HCT116 (cell line): ENCODE measurements around the gene PREPL. TPM values are rescaled to one million over a fixed set of nuclear protein-coding genes. Genes with fewer than 3 reads are reported as not detected.

Source experiments
- ATAC-seq: fragments of 200-7000 bp; cut with Tn5 transposase; 2 replicates; pipeline ENCODE4 v1.9.1; 2020; ENCODE audit warnings: mild to moderate bottlenecking, moderate library complexity
- BruUV-seq: library from RNA; stranded (reverse); fragments of 400-500 nt; replicated peaks from 2 replicates; lab custom pipeline; 2021; lab: Mats Ljungman, UMichigan
- CTCF ChIA-PET: fragments of 300-600 bp; sonication (Branson Sonifier 250); formaldehyde crosslinking; loops from one replicate; lab custom pipeline; 2021; ENCODE audit warnings: antibody characterized with exemption; lab: Charles Lee
- POLR2A ChIA-PET: fragments of 300-600, 350-600 bp; sonication (Branson Sonifier 250); formaldehyde crosslinking; loops from one replicate; lab custom pipeline; 2021; ENCODE audit warnings: antibody characterized with exemption; lab: Charles Lee
- RAD21 ChIA-PET, 2 experiments: fragments of 300-600 bp; sonication (Branson Sonifier 250); formaldehyde crosslinking; loops; one replicate each; lab custom pipeline; 2023; ENCODE audit warnings: low total read pairs in 2 of 2; ENCODE audit not compliant: uncharacterized antibody in 2 of 2, unreplicated experiment in 2 of 2, low non-redundant PET in 1 of 2; lab: Charles Lee
- DNase-seq: peaks from one replicate; pipeline ENCODE4 v3.0.0-alpha.2; 2010; ENCODE audit warnings: low read depth, low spot score
- H2AFZ ChIP-seq: fragments of 200-600 bp; shearing (Covaris generic), sonication (generic); 2 replicates; pipeline ENCODE4 v1.6.1; 2017; ENCODE audit warnings: low read depth, mixed run types, mixed read lengths, antibody characterized with exemption, low read length; ENCODE audit not compliant: poor library complexity, severe bottlenecking
- H3K27ac ChIP-seq: 2 replicates; pipeline ENCODE4 v1.5.1; 2012; ENCODE audit warnings: low read depth, low read length
- H3K27me3 ChIP-seq: fragments of 200-600 bp; sonication (generic); 2 replicates; pipeline ENCODE4 v1.6.1; 2016; ENCODE audit warnings: mixed run types, low read length, mixed read lengths; ENCODE audit not compliant: insufficient read depth
- H3K36me3 ChIP-seq, 2 experiments: fragments of 200-500 bp in 1 of 2; fragments of 200-600 bp in 1 of 2; sonication (Bioruptor generic) in 1 of 2; sonication (generic) in 1 of 2; 2 replicates each; pipeline versions ENCODE4 v1.5.1 to v1.6.1; 2014 to 2016; ENCODE audit warnings: low read length in 2 of 2, inconsistent platforms in 1 of 2, mixed read lengths in 1 of 2, mixed run types in 1 of 2; ENCODE audit not compliant: insufficient read depth in 2 of 2, control insufficient read depth in 1 of 2
- H3K4me1 ChIP-seq, 2 experiments: fragments of 200-600 bp in 1 of 2; sonication (generic) in 1 of 2; 2 replicates each; pipeline versions ENCODE4 v1.5.1 to v1.6.1; 2012 to 2017; ENCODE audit warnings: low read length in 2 of 2, inconsistent platforms in 1 of 2, mild to moderate bottlenecking in 1 of 2, mixed read lengths in 1 of 2, mixed run types in 1 of 2, moderate library complexity in 1 of 2; ENCODE audit not compliant: insufficient read depth in 2 of 2, control insufficient read depth in 1 of 2
- H3K4me2 ChIP-seq: fragments of 200-600 bp; sonication (generic); 2 replicates; pipeline ENCODE4 v1.6.1; 2017; ENCODE audit warnings: mixed run types, low read length, mixed read lengths
- H3K4me3 ChIP-seq, 2 experiments: fragments of 200-600 bp in 1 of 2; sonication (generic) in 1 of 2; replicated peaks in 1 of 2; 2 replicates each; pipeline ENCODE4 v1.5.1; 2011 to 2016; ENCODE audit warnings: low read length in 2 of 2, control low read depth in 1 of 2, low read depth in 1 of 2, mild to moderate bottlenecking in 1 of 2, mixed read lengths in 1 of 2, mixed run types in 1 of 2
- H3K79me2 ChIP-seq: fragments of 200-600 bp; sonication (generic); 2 replicates; pipeline ENCODE4 v1.6.1; 2017; ENCODE audit warnings: mild to moderate bottlenecking, mixed run types, low read length, moderate library complexity, mixed read lengths; ENCODE audit not compliant: insufficient read depth
- H3K9ac ChIP-seq: fragments of 200-600 bp; sonication (generic); 2 replicates; pipeline ENCODE4 v1.6.1; 2016; ENCODE audit warnings: low read length, mixed read lengths
- H3K9me2 ChIP-seq: fragments of 200-600 bp; sonication (generic), shearing (Covaris generic); 2 replicates; pipeline ENCODE4 v1.6.1; 2017; ENCODE audit warnings: mixed run types, mild to moderate bottlenecking, moderate library complexity; ENCODE audit not compliant: insufficient read depth
- H3K9me3 ChIP-seq, 2 experiments: fragments of 200-500 bp in 1 of 2; fragments of 200-600 bp in 1 of 2; sonication (Bioruptor generic) in 1 of 2; sonication (generic) in 1 of 2; 2 replicates each; pipeline ENCODE4 v1.6.1; 2014 to 2017; ENCODE audit warnings: low read length in 2 of 2, mixed read lengths in 2 of 2, inconsistent platforms in 1 of 2, low read depth in 1 of 2, mild to moderate bottlenecking in 1 of 2, mixed run types in 1 of 2, moderate library complexity in 1 of 2; ENCODE audit not compliant: control insufficient read depth in 1 of 2, insufficient read depth in 1 of 2
- H4K20me1 ChIP-seq: fragments of 200-600 bp; sonication (generic), shearing (Covaris generic); 2 replicates; pipeline ENCODE4 v1.6.1; 2017; ENCODE audit warnings: mixed run types, mild to moderate bottlenecking, moderate library complexity; ENCODE audit not compliant: insufficient read depth
- RAD21 ChIP-seq: IDR thresholded peaks from 2 replicates; pipeline ENCODE4 v1.6.1; 2012; ENCODE audit warnings: low read depth, mild to moderate bottlenecking
- REST ChIP-seq: IDR thresholded peaks from 2 replicates; pipeline ENCODE4 v1.6.1; 2012; ENCODE audit warnings: low read depth
- intact Hi-C: fragments of 100-400 bp; cut with micrococcal nuclease; formaldehyde crosslinking; loops from 2 replicates; pipeline ENCODE4 v1.10.0; 2022
- total RNA-seq: library from RNA; stranded (reverse); gene quantifications from one replicate; pipeline ENCODE4 v1.2.1, GENCODE V29; 2021; ENCODE audit not compliant: unreplicated experiment

Gene PREPL
- total RNA-seq, 1 experiment from 2014 or later: 31.1 TPM

GRCh38 chr2:44321360-44321759 is 39.9 kb downstream of the PREPL start:
- Histone ChIP-seq H3K36me3 (peaks cover 14 to 20% of the 10 kb centered on the region in 2 experiments; a peak in 3 of 4 replicates), H4K20me1 (no peaks in the 10 kb centered on the region), H3K4me3 (no peak overlapping the region), H3K4me2 (no peak overlapping the region), H3K27me3 (no peaks in the 10 kb centered on the region), H3K9me3 (no peaks in the 10 kb centered on the region), H3K4me1 (no peaks in the 10 kb centered on the region), H3K9me2 (no peaks in the 10 kb centered on the region), H3K9ac (no peak overlapping the region), H3K79me2 (no peaks in the 10 kb centered on the region), H3K27ac (no peak overlapping the region), H2AFZ (no peak overlapping the region)
- ChIA-PET RAD21 (no interaction called here), POLR2A (no interaction called here), CTCF (interaction anchor here (1.0 kb wide), 1 partner anchor 71 kb away, joined by 3 read pairs; no protein-coding TSS in a partner anchor)
- no TSS peak for BruUV-seq
- TF ChIP-seq REST: no peak
- DNase-seq: no peak
- intact Hi-C loops: no loop called here
- ATAC-seq: no peak

GRCh38 chr2:44320832-44321231 is 40.5 kb downstream of the PREPL start:
- Histone ChIP-seq H3K4me3 (no peak overlapping the region), H4K20me1 (no peaks in the 10 kb centered on the region), H3K9ac (no peak overlapping the region), H3K36me3 (peaks cover 16 to 20% of the 10 kb centered on the region in 2 experiments; a peak in 3 of 4 replicates), H3K9me2 (no peaks in the 10 kb centered on the region), H2AFZ (no peak overlapping the region), H3K27ac (no peak overlapping the region), H3K4me1 (no peaks in the 10 kb centered on the region), H3K27me3 (no peaks in the 10 kb centered on the region), H3K9me3 (no peaks in the 10 kb centered on the region), H3K79me2 (no peaks in the 10 kb centered on the region), H3K4me2 (no peak overlapping the region)
- RAD21 ChIA-PET: no interaction called here
- DNase-seq (no peak), ATAC-seq (no peak)
- intact Hi-C loops: no loop called here
- POLR2A ChIA-PET: no interaction called here
- no peak for TF ChIP-seq RAD21
- no TSS peak for BruUV-seq
- CTCF ChIA-PET: interaction anchor here (1.0 kb wide), 1 partner anchor 71 kb away, joined by 3 read pairs; no protein-coding TSS in a partner anchor
